GM21423 (cell line): ENCODE results near the gene AMPD2.

Experiments used
- ATAC-seq: cut with Tn5 transposase; IDR thresholded peaks from one replicate; pipeline ENCODE4 v1.9.1; 2021; ENCODE audit warnings: mild to moderate bottlenecking, moderate library complexity; ENCODE audit not compliant: unreplicated experiment

AMPD2 gene

DNA sequence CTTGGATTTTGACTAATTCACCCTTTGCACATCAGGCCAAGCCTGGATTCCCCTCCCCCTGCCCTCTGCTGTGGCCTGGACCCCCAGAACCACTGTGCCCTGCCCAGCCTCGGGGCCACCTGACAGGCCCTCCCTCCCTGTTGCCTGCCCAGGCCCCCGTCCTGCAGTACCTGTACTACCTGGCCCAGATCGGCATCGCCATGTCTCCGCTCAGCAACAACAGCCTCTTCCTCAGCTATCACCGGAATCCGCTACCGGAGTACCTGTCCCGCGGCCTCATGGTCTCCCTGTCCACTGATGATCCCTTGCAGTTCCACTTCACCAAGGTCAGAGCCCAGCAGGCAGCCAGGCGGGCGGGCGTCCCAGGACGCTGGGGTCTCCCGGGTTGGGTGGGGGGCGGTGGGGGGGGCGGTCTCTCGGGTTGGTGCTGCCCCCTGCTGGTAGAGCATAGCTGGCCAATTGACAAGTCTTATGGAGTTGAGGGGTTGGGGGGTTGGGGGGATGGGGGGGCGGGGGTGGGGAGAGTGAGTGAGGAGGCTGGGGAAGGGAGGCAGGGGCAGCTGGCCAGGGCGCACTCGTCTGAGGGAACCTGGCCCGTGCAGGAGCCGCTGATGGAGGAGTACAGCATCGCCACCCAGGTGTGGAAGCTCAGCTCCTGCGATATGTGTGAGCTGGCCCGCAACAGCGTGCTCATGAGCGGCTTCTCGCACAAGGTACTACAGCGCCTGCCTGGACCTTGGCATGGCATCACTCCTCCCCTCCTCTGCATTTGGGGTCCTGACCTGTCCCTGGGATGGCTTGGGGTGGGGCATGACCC, 10.7 kb downstream of the AMPD2 start:
- no peak for ATAC-seq

GRCh38 chr1:109630898-109631512, 11.4 kb downstream of the AMPD2 start:
- ATAC-seq, result no peak

GRCh38 chr1:109631513-109632505, 12.2 kb downstream of the AMPD2 start:
- ATAC-seq, result no peak

DNA sequence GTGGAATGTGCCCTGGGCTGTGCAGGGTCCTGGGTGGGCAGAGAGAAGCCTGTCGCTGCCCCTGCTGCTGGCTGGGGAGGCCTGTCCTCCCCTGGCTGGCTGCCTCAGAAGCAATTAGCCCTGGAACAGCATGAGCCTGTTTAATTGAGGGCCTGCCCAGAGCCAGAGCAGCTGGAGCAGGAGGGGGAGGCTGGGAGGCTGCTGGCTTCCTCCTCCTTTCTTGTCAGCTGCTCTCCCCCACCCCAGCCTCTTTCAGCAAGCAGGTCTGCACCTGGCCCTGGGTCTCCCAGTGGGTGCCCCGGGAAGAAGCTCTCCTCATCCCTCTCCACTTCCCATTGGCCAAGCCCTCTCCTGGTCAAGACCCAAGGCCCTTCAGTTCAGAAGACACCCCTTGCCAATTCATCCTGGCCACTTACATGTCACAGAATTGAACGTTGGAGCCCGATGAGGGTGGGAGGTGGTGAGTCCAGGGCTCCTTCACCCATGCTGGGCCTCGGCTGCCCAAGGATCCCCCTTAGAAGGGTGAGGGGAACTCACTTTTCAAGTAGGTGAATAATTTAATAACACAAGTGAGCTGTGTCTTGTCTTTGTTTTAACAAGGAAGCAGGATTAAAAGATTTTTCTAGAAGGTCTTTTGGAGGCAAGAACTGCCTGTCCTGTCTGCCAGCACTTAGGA, 13.2 kb downstream of the AMPD2 start:
- no peak for ATAC-seq

GRCh38 chr1:109634292-109634691, 14.7 kb downstream of the AMPD2 start:
- no peak for ATAC-seq

- no peak for ATAC-seq
These were observed 15.4 kb downstream of the AMPD2 start for GRCh38 chr1:109634771-109635750.

DNA sequence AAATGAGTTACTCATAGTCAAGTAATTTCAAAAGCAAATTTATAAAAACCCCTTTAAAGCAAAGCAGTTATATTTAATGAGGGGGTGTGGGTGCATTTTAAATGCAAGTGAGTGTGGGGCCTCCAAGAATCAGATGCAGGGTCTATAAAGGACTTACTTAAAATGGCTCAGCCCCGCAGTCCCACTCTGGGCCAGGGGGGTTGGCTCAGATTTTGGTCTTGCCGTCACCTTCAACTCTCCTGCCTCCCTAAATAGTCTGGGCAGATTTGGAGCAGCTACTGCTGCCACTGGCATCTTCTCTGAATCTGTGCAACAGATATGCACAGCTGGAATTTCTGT, 16.2 kb downstream of the AMPD2 start:
- ATAC-seq, result no peak

DNA sequence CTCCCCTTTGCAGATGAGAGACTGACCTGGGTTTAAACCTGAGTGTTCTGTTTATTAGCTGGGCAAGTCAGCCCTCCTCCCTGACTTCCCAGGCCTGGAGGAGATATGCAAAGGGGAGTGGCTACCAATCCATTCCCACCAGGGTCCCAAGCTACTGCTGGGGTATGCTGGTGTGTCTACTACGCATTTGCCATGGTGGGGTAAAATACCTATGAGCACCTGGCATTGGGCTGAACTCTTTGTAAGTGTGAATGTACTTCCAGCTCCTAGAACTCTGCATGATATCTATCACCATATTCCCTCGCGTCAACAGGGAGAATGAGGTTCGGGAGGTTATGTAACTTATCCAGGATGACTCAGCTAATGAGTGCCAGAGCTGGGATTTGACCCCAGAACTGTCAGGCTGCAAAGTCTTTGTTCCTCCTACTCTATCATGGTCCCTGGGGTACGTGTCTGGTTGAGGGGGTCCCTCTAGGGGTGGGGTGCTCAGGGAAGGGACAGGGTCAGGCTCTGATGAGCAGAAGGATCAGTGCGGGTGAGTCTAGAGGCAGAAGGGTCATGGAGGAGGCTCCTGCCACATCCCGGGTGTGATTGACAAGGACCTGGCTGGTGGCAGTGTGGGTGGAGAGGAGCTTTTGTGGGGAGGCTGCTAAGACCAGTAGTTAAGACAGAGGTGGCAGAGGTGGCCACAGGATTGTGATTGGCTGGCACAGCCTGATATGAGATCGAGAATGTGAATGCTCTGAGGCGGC, 16.7 kb downstream of the AMPD2 start:
- ATAC-seq, result no peak

GRCh38 chr1:109637446-109637845, 17.8 kb downstream of the AMPD2 start:
- no peak for ATAC-seq

DNA sequence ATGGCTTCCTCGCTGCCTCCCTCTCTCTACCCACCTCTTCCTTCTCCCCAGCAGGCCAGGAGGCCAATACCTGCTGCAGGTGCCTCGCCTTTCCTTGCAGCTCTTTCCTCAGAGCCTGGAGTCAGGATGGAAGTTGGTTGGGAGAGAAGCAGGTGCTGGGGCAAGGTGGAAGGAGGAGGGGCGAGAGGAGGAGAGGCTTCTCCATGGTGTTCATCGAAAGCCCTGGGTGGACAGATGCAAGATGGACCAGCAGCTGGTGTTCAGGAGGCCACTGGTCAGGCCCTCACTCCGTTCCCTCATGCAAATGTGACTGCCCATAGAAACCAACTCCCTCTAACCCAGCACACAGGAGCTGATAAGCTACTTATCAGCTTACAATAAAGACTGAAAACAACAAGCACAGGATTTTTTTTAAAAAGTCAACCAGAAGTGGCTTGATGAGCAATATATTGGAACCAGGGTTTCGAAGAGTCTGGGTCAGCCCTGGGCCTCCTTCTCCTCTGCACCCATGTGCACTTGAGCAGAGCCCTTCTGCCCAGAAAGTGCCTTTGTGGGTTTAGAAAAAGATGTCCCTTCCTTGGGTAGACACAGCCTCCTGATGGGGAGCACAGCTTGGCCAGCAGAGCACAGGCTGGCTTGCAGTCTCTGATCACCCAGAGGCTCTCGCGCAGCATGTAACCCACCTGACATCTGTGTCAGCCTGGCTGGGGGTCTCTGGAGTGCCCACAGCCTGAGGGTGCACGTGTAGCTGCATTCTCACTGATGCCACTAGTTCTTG, 19.6 kb downstream of the AMPD2 start:
- no peak for ATAC-seq

DNA sequence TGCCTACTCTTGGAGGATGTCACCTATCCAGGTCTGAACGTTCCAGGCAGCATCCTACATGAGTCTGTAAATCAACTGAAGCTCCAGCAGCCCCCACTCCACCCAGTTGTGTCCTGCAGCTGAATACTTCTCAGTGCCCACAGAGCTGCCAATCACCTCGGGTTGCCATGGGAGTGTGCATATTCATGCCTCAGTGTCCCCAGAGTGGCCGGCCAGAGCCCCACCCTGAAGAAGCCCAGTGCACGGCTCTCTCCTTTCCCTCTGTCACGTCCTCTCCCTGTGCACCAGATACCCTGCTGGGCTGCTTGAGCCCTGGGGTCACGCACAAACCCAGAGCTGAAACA, 20.2 kb downstream of the AMPD2 start:
- ATAC-seq, result no peak

GRCh38 chr1:109640285-109640865, 20.7 kb downstream of the AMPD2 start:
- ATAC-seq, result peak; percentile 51

DNA sequence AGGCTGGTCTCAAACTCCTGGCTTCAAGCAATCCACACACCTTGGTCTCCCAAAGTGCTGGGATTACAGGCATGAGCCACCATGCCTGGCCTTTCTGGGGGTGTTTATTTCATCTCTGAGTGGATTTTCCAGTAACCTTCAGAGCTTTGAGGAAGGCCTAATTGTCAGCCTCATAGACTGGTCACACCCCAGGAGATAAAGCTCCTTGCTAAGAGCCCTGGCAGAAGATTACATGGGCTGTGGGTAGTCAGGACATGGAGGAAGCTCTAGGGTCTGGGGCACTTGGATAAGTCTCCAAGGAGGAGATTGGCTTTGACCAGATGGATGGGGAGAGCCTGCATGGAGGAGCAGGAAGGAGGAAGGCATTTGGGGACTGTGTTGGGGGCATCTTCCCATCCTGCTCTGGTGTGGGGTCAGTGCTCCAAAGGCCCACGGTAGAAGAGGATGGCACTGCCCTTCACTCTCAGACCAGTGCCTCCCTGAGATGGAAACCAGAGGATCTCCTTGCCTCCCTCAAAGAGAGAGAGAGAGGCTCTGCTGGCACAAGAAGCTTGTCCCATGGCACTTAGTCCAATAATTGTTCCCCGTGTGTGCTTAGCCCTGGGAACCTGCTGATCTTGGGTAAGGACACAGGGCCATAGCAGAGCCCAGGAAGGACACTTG, 21.6 kb downstream of the AMPD2 start:
- ATAC-seq, result no peak

- ATAC-seq, result no peak
These were observed 22.2 kb downstream of the AMPD2 start for GRCh38 chr1:109641861-109642260.

GRCh38 chr1:109642626-109643025, 23.0 kb downstream of the AMPD2 start:
- ATAC-seq, result no peak

DNA sequence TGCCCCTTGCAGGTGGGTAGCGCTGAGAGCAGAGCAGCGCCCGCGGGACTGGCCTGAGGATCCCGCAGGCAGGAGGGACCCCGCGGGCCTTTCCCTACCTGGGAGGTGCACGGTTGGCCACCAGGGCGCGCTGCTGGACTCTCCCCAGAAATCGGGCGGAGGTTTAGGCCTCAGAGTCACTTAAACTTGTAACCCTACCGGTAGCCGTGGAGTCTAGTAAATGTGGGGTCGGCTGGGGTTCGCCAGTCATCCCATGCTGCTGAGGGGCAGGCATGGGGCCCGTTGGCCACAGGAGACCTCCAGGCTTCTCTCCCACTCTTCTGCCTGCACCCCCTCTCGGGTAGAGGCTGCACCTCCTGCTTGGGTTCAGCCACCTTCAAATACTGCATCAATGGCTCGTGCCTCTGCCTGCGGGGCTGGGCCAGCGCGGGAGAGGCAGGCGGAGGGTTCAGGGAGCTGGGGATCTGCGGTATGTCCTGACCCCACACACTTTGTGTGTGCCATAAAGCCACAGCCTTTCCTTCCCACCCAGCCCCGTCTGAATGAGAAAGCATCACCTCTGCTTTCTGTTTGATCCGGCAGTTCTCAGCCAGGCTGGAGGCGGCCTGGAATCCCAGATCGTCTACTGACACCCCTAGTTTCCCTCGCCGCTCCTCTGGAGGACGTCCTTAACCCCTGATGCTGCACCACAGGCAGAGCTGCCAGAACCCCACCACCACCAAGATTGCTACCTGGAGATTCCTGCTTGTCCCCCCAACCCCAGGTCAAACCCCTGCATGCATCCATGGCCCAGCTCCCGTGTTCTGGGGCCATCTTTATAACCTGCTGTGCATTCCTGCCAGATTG, 24.0 kb downstream of the AMPD2 start:
- ATAC-seq, result peak; percentile 88

GRCh38 chr1:109644670-109645069, 25.0 kb downstream of the AMPD2 start:
- no peak for ATAC-seq
